SK-N-MC (cell line): Measurements from ENCODE around the gene COL21A1.

Source experiments
- EZH2 ChIP-seq: fragments of 200-600 bp; sonication (generic); IDR thresholded peaks from one replicate; pipeline ENCODE4 v1.6.1; 2017; ENCODE audit warnings: antibody characterized with exemption
- POLR2AphosphoS5 ChIP-seq: IDR thresholded peaks from 2 replicates; pipeline ENCODE4 v1.6.1; 2012; ENCODE audit warnings: mild to moderate bottlenecking, low read depth, low read length, borderline replicate concordance

- no peak for TF ChIP-seq EZH2
- TF ChIP-seq POLR2AphosphoS5, result no peak
Observed at GRCh38 chr6:56058636-56059035, 188.7 kb downstream of the COL21A1 start.
